MCF 10A (cell line): ENCODE data around the gene CCDC137. TPM values are rescaled to one million over a fixed set of nuclear protein-coding genes. Genes with fewer than 3 reads are reported as not detected.

Experiments used
- BruUV-seq: library from RNA; stranded (reverse); fragments of 400-500 nt; replicated peaks from 2 replicates; lab custom pipeline; 2021; lab: Mats Ljungman, UMichigan
- CTCF ChIA-PET: fragments of 300-600 bp; sonication (Branson Sonifier 250); formaldehyde crosslinking; extraction: SDS; loops from one replicate; lab custom pipeline; 2021; ENCODE audit warnings: antibody characterized with exemption, inconsistent platforms; lab: Yijun Ruan, JAX
- POLR2A ChIA-PET: fragments of 300-600, 350-650 bp; sonication (Branson Sonifier 250); formaldehyde crosslinking; extraction: SDS; loops from one replicate; lab custom pipeline; 2020; ENCODE audit warnings: antibody characterized with exemption, inconsistent platforms; lab: Yijun Ruan, JAX
- DNase-seq: peaks from one replicate; pipeline ENCODE4 v3.0.0-alpha.2; 2018; ENCODE audit not compliant: unreplicated experiment
- H3K27ac Mint-ChIP-seq: one replicate; pipeline ENCODE4 v1.8.0; 2022; ENCODE audit warnings: mild to moderate bottlenecking, low read depth, mixed read lengths; ENCODE audit not compliant: unreplicated experiment
- H3K27me3 Mint-ChIP-seq: one replicate; pipeline ENCODE4 v1.8.0; 2022; ENCODE audit warnings: mixed read lengths; ENCODE audit not compliant: insufficient read depth, unreplicated experiment
- H3K36me3 Mint-ChIP-seq: one replicate; pipeline ENCODE4 v1.8.0; 2022; ENCODE audit warnings: mild to moderate bottlenecking, moderate library complexity, mixed read lengths; ENCODE audit not compliant: insufficient read depth, unreplicated experiment
- H3K4me1 Mint-ChIP-seq: one replicate; pipeline ENCODE4 v1.8.0; 2022; ENCODE audit warnings: mixed read lengths; ENCODE audit not compliant: insufficient read depth, unreplicated experiment
- H3K4me3 Mint-ChIP-seq: one replicate; pipeline ENCODE4 v1.8.0; 2022; ENCODE audit warnings: mild to moderate bottlenecking, moderate library complexity, mixed read lengths; ENCODE audit not compliant: unreplicated experiment
- H3K9me3 Mint-ChIP-seq: one replicate; pipeline ENCODE4 v1.8.0; 2022; ENCODE audit warnings: mixed read lengths; ENCODE audit not compliant: unreplicated experiment
- intact Hi-C: fragments of 100-400 bp; cut with micrococcal nuclease; formaldehyde crosslinking; loops from 2 replicates; pipeline ENCODE4 v1.14.1; 2022
- total RNA-seq: library from RNA; stranded (reverse); gene quantifications from 2 replicates; pipeline ENCODE4 v1.2.3, GENCODE V29; 2022
- TF ChIP-seq, protein P1 (sequence below): fragments of 200-600 bp; IDR thresholded peaks from one replicate; pipeline ENCODE4 v1.8.0; 2022; ENCODE audit warnings: antibody characterized with exemption, mild to moderate bottlenecking; ENCODE audit not compliant: unreplicated experiment

CCDC137 gene
- total RNA-seq, 1 experiment from 2014 or later, result 27.1 TPM

DNA sequence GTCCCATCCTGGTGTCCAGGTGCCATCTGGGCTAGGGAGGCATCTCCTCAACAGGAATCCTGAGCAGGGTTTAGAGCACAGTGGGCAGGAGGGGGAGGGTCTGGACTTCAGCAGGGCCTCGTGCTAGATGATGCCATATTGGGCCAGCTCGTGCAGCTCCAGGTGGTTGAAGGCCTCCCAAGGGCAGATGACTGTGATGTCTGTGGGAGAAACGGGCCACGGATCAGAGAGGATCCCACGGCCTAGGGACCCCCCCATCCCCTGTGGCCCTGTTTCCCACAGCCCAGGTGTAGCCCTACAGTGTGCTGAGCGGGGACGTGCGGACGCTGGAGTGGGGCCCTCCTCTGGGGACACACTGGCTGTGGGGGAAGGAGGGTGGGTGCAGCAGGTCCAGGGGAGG is 15.6 kb upstream of the CCDC137 start:
- Mint-ChIP-seq H3K27me3 (no peaks in the 10 kb centered on the region), H3K4me1 (peaks cover 7% of the 10 kb centered on the region), H3K27ac (no peak overlapping the region), H3K4me3 (no peak overlapping the region), H3K9me3 (no peaks in the 10 kb centered on the region), H3K36me3 (peaks cover 6% of the 10 kb centered on the region)
- intact Hi-C loops, result loop anchor here (2.0 kb wide), 1 partner anchor 16 kb away; the partner anchor contains the start of genes CCDC137 and OXLD1
- no peak for DNase-seq
- ChIA-PET POLR2A (no interaction called here), CTCF (interaction anchor here (0.8 kb wide), 1 partner anchor 548 kb away, joined by 6 read pairs; no protein-coding TSS in a partner anchor)
- no TSS peak for BruUV-seq
- TF ChIP-seq, protein P1, sequence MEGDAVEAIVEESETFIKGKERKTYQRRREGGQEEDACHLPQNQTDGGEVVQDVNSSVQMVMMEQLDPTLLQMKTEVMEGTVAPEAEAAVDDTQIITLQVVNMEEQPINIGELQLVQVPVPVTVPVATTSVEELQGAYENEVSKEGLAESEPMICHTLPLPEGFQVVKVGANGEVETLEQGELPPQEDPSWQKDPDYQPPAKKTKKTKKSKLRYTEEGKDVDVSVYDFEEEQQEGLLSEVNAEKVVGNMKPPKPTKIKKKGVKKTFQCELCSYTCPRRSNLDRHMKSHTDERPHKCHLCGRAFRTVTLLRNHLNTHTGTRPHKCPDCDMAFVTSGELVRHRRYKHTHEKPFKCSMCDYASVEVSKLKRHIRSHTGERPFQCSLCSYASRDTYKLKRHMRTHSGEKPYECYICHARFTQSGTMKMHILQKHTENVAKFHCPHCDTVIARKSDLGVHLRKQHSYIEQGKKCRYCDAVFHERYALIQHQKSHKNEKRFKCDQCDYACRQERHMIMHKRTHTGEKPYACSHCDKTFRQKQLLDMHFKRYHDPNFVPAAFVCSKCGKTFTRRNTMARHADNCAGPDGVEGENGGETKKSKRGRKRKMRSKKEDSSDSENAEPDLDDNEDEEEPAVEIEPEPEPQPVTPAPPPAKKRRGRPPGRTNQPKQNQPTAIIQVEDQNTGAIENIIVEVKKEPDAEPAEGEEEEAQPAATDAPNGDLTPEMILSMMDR, result no peak

DNA sequence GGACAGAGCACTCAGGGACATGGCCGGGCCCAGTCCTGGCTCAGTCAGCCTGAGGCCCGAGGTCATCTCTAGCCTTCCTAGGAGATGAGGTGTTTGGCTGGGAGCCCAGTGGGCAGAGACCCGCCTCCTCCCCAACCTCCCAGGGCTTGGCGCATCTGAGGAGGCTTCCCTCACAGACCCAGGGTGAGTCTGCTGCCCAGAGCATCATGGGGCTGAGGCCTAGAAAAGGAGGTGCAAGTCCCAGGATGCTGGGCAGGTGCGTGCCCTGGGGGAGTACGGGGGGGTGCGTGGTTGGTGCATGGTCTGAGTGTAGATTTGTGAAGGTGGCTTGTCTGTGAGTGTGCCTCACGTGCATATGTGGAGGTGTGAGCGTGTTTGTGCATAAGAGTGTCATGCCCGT is 14.8 kb upstream of the CCDC137 start:
- CTCF ChIA-PET, result interaction anchor here (0.6 kb wide), 1 partner anchor 87 kb away, joined by 3 read pairs; no protein-coding TSS in a partner anchor
- Mint-ChIP-seq H3K4me3 (no peak overlapping the region), H3K9me3 (no peaks in the 10 kb centered on the region), H3K27me3 (no peaks in the 10 kb centered on the region), H3K4me1 (peaks cover 7% of the 10 kb centered on the region), H3K27ac (no peak overlapping the region), H3K36me3 (peaks cover 6% of the 10 kb centered on the region)
- TF ChIP-seq, protein P1, result no peak
- POLR2A ChIA-PET, result no interaction called here
- intact Hi-C loops, result loop anchor here (2.0 kb wide), 1 partner anchor 15 kb away; the partner anchor contains the start of genes CCDC137 and OXLD1
- peak; percentile 87 for DNase-seq
- no TSS peak for BruUV-seq

DNA sequence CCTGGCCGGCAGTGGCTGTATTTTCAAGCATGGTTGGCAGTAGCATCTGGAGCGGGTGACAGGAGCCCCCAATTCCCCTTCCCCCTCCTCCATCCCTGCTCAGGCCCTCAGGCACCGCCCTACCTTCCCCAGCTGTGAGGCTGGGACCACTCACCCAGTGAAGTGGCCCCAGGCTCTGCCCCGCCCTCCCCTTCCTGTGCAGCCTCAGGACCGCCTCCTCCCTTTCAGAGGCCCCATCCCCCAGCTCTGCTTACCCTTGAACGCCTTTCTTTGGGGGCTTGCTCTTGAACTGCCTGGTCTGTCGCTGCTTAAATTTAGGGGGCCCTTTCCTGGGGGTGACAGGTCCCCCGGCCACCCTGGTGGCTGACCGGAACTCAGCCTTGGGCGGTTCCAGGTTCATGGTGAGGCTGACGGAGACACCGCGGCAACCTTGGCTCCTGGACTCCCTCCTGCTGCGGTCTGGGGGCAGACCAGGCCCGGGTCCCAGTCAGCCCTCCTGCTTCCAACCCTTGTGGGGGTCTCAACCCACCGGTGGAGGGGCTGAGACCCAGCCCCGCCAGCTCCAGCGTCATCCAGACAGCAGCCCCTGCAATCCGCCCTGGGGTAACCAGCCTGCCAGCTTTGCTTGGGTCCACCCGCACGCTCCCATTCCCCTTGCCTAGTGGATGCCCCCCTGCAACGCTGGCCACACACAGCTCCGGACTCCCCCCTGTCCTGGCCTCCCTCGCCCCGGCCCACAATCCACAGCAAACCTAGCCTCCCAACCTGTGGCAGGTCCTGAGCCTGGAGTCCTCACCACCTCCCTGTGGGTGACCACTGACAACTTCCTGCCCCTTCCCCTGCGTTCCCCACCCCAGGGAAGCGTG is 13.4 kb upstream of the CCDC137 start:
- no peak overlapping the region for H3K4me3 Mint-ChIP-seq
- no peak overlapping the region for H3K27ac Mint-ChIP-seq
- intact Hi-C loops, result no loop called here
- H3K27me3 Mint-ChIP-seq, result no peaks in the 10 kb centered on the region
- TF ChIP-seq, protein P1, result no peak
- no TSS peak for BruUV-seq
- POLR2A ChIA-PET, result interaction anchor here (1.4 kb wide), 1 partner anchor 13 kb away, joined by 4 read pairs; the partner anchor contains the start of genes CCDC137 and OXLD1
- peaks cover 7% of the 10 kb centered on the region for H3K4me1 Mint-ChIP-seq
- CTCF ChIA-PET, result no interaction called here
- DNase-seq, result no peak
- H3K36me3 Mint-ChIP-seq, result peaks cover 6% of the 10 kb centered on the region
- no peaks in the 10 kb centered on the region for H3K9me3 Mint-ChIP-seq

DNA sequence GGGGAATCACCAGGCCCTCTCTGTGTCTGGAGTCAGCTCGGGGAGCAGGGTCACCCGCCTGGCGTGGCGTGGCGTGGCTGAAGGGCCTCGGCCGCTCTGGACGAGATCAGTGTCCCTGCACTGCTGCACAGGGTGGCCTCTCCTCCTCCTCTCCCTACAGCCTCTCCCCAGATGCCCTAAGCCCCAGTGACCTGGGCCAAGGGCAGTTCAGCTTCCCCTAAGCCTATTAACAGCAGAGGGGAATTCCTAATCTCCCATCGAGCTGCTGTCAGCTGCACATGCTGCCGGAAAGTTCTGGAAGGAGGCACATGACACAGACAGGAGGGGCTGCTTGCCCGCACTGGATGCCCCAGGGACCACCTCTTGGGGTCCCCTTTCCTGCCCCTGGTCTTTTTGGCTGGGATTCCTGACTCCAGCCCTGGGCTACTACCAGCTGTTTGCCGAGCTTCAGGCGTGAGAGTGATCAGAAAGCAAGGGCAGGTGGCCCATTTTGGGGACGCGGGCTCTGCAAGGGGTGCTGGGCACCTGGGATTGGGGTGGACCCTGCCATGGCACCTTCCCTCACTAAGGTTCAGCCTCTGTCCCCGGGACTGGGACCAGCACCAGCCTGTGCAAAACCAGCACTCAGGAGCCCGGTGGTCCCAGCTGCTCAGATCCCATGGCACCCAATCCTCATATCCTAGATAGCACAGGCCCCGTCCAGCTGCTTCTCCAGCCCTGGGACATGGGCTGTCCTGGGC is 11.0 kb upstream of the CCDC137 start:
- CTCF ChIA-PET, result no interaction called here
- H3K9me3 Mint-ChIP-seq, result no peaks in the 10 kb centered on the region
- POLR2A ChIA-PET, result interaction anchor here (1.1 kb wide), 2 partner anchors 10 kb away, joined by 3 read pairs; no protein-coding TSS in a partner anchor

More for the DNA sequence above, 11.0 kb upstream of the CCDC137 start:
- peaks cover 7% of the 10 kb centered on the region for H3K4me1 Mint-ChIP-seq
- no peak overlapping the region for H3K27ac Mint-ChIP-seq
- intact Hi-C loops, result no loop called here
- no peak for DNase-seq
- no peak overlapping the region for H3K4me3 Mint-ChIP-seq
- no TSS peak for BruUV-seq
- H3K36me3 Mint-ChIP-seq, result peaks cover 5% of the 10 kb centered on the region
- TF ChIP-seq, protein P1, result no peak
- no peaks in the 10 kb centered on the region for H3K27me3 Mint-ChIP-seq
